ENCODE data around the gene SDE2.
A peak's percentile ranks its signal among the peaks of the same experiment; 100 is the strongest.
"Not testable (repeated sequence)": the region's sequence is repeated elsewhere in the genome, so short reads cannot be mapped to it uniquely, and the experiment has no call there.

Gene SDE2

DNA sequence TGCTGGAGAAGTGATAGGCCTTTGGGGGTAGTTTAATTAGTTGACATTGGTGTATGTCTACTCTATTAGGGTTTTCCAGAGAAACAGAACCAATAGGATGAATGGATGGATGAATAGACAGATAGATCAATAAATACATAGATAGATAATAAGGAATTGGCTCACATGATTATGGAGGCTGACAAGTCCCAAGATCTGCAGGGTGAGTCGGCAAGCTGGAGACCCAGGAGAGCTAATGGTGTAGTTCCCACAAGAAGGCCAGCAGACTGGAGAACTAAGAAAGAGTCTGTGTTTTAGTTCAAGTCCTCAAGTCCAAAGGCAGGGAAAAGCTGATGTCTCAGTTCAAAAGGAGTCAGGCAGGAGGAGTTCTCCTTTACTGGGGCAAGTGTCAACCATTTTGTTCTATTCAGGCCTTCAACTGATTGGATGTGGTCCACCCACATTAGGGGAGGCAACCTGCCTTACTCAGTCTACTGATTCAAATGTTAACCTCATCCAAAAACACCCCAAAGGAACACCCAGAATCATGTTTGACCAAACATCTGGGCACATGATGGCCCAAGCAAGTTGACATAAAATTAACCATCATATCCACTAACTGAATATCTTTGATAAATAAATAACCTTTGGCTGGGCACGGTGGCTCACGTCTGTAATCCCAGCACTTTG is 4.5 kb upstream of the SDE2 start:
- CTCF ChIA-PET: interaction anchor here (1.2 to 2.6 kb wide), 6 partner anchors 16 to 529 kb away, joined by 4 to 10 read pairs (median 6); partner anchors contain the start of gene H3-3A

DNA sequence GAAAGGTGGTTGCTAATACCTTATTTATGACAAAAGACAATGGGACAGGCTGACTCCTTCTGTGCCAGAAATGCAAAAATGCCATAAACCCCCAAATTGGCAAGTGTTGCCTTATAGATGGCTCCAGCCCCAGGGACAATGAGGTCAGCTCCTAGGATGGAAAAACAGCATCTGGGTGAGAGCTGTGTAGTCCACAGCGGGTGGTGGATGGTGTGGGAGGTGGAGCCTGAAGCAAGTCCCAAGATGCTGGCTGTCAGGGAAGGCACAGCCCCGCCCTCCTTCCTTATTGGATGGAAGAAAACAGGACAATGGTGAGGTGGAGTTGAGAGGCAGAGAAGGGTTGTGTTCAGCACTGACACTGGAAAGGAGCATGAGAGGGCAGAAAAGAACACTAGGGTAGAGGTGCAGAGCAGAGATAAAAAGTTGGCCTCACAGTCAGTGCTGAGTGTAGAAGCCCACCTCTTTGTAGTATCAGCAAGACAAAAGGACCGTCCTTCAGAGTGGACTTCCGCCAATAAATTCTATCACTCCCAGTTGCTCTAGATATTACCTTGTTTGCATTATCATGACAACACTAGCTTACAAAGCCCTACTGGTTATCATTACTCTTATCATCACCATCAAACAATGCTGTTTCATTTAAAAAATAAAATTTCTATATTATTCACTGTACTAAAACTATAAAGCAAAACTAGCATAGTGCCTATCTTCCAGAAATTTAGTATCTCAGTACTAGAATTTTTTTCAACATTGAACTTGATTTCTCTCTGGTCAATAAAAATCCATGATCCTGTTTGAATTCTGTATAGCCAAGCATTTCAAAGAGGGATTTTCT is 3.7 kb upstream of the SDE2 start:
- POLR2A ChIA-PET: no interaction called here
- no peak for DNase-seq (ENCODE audit: extremely low spot score)
- TF ChIP-seq, protein P1, sequence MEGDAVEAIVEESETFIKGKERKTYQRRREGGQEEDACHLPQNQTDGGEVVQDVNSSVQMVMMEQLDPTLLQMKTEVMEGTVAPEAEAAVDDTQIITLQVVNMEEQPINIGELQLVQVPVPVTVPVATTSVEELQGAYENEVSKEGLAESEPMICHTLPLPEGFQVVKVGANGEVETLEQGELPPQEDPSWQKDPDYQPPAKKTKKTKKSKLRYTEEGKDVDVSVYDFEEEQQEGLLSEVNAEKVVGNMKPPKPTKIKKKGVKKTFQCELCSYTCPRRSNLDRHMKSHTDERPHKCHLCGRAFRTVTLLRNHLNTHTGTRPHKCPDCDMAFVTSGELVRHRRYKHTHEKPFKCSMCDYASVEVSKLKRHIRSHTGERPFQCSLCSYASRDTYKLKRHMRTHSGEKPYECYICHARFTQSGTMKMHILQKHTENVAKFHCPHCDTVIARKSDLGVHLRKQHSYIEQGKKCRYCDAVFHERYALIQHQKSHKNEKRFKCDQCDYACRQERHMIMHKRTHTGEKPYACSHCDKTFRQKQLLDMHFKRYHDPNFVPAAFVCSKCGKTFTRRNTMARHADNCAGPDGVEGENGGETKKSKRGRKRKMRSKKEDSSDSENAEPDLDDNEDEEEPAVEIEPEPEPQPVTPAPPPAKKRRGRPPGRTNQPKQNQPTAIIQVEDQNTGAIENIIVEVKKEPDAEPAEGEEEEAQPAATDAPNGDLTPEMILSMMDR (IDR thresholded peaks at IDR 0.05; ENCODE audit: control extremely low read depth, extremely low read depth, low read depth, missing control alignments): no peak
- CTCF ChIA-PET: interaction anchor here (1.5 to 2.6 kb wide), 4 partner anchors 15 to 528 kb away, joined by 4 to 10 read pairs (median 6); partner anchors contain the start of gene H3-3A

More for the DNA sequence above, 4.5 kb upstream of the SDE2 start:
- no peak for DNase-seq (ENCODE audit: extremely low spot score)
- POLR2A ChIA-PET: no interaction called here
- TF ChIP-seq, protein P1 (IDR thresholded peaks at IDR 0.05; ENCODE audit: control extremely low read depth, extremely low read depth, low read depth, missing control alignments): no peak

DNA sequence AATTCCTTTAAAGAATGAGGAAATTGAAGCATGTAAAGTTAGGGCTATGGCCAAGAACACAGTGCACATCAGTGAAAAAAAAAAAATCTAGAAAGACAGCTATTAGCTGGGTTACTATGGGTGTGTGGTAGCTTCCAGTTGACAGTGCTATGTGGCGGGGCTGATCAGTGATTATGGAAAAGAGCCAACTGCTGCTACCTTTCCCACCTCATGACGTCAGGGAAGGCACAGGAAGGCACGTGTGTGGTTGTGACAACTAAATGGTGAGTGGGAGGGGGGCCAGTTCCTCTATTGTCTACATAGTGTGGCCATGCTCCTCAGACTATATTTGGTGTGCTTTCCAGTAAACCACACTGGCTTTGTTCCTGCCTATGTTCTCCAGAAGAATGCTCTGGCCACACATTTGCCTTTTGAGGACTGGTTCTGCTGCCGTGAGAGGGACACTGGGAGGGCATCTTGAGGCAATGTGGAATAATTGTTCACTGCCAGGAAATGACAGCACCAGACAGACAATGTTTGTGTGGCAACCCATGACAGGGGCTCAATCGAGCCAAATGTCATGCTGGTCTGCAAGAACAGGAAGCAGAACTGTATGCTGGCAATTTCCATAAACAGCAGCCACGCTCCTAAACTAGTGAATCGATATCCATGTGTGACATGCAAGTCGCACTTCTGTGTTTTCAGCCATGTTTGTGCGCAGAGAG is 3.0 kb upstream of the SDE2 start:
- DNase-seq (ENCODE audit: extremely low spot score): peak; percentile 36
- TF ChIP-seq, protein P1 (IDR thresholded peaks at IDR 0.05; ENCODE audit: control extremely low read depth, extremely low read depth, low read depth, missing control alignments): no peak
- ChIA-PET POLR2A (interaction anchor here (1.0 kb wide), 1 partner anchor 60 kb away, joined by 5 read pairs; the partner anchor contains the start of gene H3-3A), CTCF (interaction anchor here (0.6 to 2.6 kb wide), 2 partner anchors 20 to 60 kb away, joined by 3 to 7 read pairs; partner anchors contain the start of gene H3-3A)

DNA sequence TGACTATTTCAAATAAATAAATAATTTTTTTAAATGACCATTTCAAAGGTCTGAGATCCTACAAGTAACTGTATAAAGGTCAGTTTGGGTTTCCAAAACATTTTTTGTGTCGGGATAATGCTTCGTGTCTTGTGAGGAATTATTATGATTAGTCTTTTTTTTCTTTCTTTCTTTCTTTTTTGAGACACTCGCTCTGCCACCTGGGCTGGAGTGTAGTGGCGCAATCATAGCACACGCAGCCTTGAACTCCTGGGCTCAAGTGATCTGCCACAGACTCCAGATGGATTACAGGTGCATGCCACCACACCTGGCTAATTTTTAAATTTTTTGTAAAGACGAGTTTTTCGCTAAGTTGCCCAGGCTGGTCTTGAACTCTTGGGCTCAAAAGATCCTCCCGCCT is 1.9 kb upstream of the SDE2 start:
- ChIA-PET POLR2A (interaction anchor here (0.5 to 1.0 kb wide), 2 partner anchors 10 to 66 kb away, joined by 4 read pairs; no protein-coding TSS in a partner anchor), CTCF (interaction anchor here (2.1 kb wide), 1 partner anchor 13 kb away, joined by 10 read pairs; no protein-coding TSS in a partner anchor)
- DNase-seq (ENCODE audit: extremely low spot score): no peak
- TF ChIP-seq, protein P1 (IDR thresholded peaks at IDR 0.05; ENCODE audit: control extremely low read depth, extremely low read depth, low read depth, missing control alignments): no peak

DNA sequence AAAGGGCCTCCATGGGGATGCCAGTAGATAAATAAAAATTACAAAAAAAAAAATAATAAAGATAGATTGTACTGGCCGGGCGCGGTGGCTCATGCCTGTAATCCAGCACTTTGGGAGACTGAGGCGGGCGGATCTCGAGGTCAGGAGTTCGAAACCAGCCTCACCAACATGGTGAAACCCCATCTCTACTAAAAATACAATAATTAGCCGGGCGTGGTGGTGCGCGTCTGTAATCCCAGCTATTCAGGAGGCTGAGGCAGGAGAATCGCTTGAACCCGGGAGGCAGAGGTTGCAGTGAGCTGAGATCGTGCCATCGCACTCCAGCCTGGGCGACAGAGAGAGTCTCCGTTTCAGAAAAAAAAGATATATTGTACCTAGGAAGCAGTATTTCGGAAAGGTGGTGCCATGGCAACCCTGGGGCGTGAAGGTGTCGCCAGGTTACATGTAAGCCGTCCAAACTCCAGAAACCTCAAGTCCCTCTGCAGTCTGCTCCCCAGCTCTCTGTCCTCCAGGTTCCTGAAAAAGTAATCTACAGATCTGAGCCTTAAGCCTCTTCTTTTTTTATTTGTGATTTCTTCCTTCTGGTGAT is 1.4 kb upstream of the SDE2 start:
- not testable (repeated sequence) for DNase-seq (ENCODE audit: extremely low spot score)
- POLR2A ChIA-PET: interaction anchor here (0.5 to 1.7 kb wide), 6 partner anchors 9 to 98 kb away, joined by 3 to 15 read pairs (median 4); no protein-coding TSS in a partner anchor
- CTCF ChIA-PET: interaction anchor here (1.4 to 2.1 kb wide), 3 partner anchors 13 to 125 kb away, joined by 6 to 10 read pairs (median 8); no protein-coding TSS in a partner anchor

DNA sequence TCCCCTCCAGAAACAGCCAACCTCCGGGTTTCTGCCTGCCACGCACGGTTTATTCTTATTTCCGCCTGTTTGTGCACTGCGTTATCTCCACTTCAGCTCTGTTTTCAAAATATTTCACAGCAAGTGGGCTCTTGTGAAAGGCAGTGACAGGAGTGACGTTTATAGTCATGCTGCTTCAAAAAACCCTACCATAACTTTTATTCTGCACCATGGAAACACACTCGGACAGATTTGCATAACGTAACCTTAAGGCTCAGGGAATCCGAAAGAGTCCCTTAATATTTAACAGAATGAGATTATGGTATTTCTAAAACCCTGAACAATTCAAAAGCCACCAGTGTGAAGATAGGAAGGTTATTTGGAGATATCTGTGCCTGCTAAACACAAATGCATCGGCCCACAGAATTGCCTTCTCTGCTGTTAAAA is 782 bp upstream of the SDE2 start:
- TF ChIP-seq, protein P1 (IDR thresholded peaks at IDR 0.05; ENCODE audit: control extremely low read depth, extremely low read depth, low read depth, missing control alignments): no peak
- peak; percentile 65 for DNase-seq (ENCODE audit: extremely low spot score)
- POLR2A ChIA-PET: interaction anchor here (0.9 to 1.7 kb wide), 17 partner anchors 9 to 99 kb away, joined by 3 to 23 read pairs (median 5); partner anchors contain the start of genes H3-3A and PYCR2
- CTCF ChIA-PET: interaction anchor here (0.9 to 2.1 kb wide), 9 partner anchors 9 to 525 kb away, joined by 3 to 10 read pairs (median 4); partner anchors contain the start of gene SRP9

All from GM10248 (cell line).